Upper lobe of left lung (tissue), 6 donors: Measurements from ENCODE around the gene STIL. TPM values are rescaled to one million over a fixed set of nuclear protein-coding genes. Genes with fewer than 3 reads are reported as not detected.

Experiments
- ATAC-seq, 2 donors: fragments of 200-7000 bp; cut with Tn5 transposase; one replicate each; pipeline ENCODE4 v1.9.1; 2022; ENCODE audit warnings: mild to moderate bottlenecking in 2 of 2, moderate library complexity in 2 of 2; ENCODE audit not compliant: low FRiP score in 2 of 2
- DNase-seq, 2 donors: peaks; one replicate each; pipeline ENCODE4 v3.0.0-alpha.2; 2019 to 2020
- H3K27ac ChIP-seq, 4 donors: fragments of 200-600 bp; sonication (generic); one replicate each; pipeline ENCODE4 v1.5.1; 2016 to 2019
- H3K27me3 ChIP-seq, 4 donors: fragments of 200-600 bp; sonication (generic); one replicate each; pipeline ENCODE4 v1.5.1; 2017 to 2019
- H3K36me3 ChIP-seq, 4 donors: fragments of 200-600 bp; sonication (generic); one replicate each; pipeline ENCODE4 v1.5.1; 2016 to 2019
- H3K4me1 ChIP-seq, 4 donors: fragments of 200-600 bp; sonication (generic); one replicate each; pipeline ENCODE4 v1.5.1; 2018 to 2019
- H3K4me3 ChIP-seq, 4 donors: fragments of 200-600 bp; sonication (generic); one replicate each; pipeline ENCODE4 v1.5.1; 2017 to 2019; ENCODE audit warnings: mild to moderate bottlenecking in 2 of 4, moderate library complexity in 1 of 4
- H3K9me3 ChIP-seq, 4 donors: fragments of 200-600 bp; sonication (generic); one replicate each; pipeline ENCODE4 v1.5.1; 2018 to 2019
- EP300 ChIP-seq, 4 donors: sonication (generic); formaldehyde crosslinking; IDR thresholded peaks; one replicate each; pipeline ENCODE4 v1.5.1; 2017; ENCODE audit warnings: antibody characterized with exemption in 4 of 4, control low read depth in 2 of 4
- POLR2A ChIP-seq, 4 donors: fragments of 450-650 bp; IDR thresholded peaks; one replicate each; pipeline ENCODE4 v1.5.1; 2016 to 2017; ENCODE audit warnings: antibody characterized with exemption in 4 of 4, mild to moderate bottlenecking in 2 of 4
- POLR2AphosphoS5 ChIP-seq, 2 donors: sonication (generic); formaldehyde crosslinking; IDR thresholded peaks; one replicate each; pipeline ENCODE4 v1.5.1; 2017; ENCODE audit warnings: antibody characterized with exemption in 2 of 2
- WGBS, 2 donors: methylation state at CpG; one replicate each; pipeline ENCODE4 v1.1.5; 2017 to 2018; 5-methylcytosine and 5-hydroxymethylcytosine counted together
- total RNA-seq, 6 donors: library from RNA; depleted of rRNA in 4 of 6; stranded (reverse); fragments of >200 nt in 4 of 6; gene quantifications; one replicate each; pipeline versions ENCODE4 v1.1.0 to v1.2.1, GENCODE V29; 2016 to 2021
- TF ChIP-seq, protein P1 (sequence below), 6 experiments: fragments of 450-650 bp in 4 of 6; fragments of 200-600 bp in 2 of 6; sonication (generic) in 2 of 6; IDR thresholded peaks; one replicate each; pipeline ENCODE4 v1.5.1; 2016 to 2019; ENCODE audit warnings: antibody characterized with exemption in 6 of 6
- donor health status: DM: no; HTN: no; CAD: no; lungs with moderate emphysema.
- donor health status: DM: no; HTN: yes; CAD: no; lungs with severe emphysema.

STIL gene
- 1 to 10 TPM; 1.1 to 7.0 (median 2.9) TPM for total RNA-seq

DNA sequence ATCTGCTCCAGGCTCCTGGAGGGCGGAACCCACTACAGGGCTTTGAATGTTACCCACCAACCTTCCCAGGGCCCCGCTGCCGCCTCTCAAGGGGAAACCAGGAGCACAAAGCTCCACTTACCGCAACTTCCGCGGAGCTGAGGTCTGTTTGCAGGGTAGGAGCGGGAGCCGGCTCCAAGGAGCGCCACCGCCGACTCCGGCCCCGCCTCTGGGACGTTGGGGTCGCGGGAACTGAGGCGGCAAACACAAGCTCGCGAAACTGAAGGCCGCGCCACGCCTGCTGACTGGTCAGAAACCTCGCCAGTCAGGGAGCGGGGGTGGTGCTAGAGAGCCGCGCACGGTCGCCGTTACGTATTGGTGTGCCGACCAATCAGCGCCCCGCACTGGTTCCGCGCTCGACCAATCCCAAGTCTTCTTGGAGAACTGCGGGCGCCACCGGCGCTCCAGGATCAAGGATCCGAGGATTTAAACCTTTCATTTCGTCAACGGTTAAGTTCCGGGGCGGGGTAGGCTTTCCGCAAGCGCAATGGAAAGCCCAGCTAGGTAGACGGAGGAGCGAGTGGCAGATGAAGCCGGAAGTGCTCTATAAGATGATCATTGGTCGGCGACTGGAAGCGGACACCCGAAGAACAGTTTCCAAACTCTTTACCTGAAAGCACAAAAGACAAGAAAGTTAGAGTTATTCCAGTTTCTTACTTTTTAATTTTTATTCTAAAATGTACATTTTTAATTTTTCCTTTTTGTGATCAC lies at the start of gene STIL:
STIL (minus strand) TSS at position 233 of the 750 bp plus-strand sequence. CDS start 3,828 bp downstream, outside the sequence.
- ATAC-seq (peak; percentile 99 to 100), DNase-seq (peak; percentile 97 to 98)
- TF ChIP-seq, protein P1, sequence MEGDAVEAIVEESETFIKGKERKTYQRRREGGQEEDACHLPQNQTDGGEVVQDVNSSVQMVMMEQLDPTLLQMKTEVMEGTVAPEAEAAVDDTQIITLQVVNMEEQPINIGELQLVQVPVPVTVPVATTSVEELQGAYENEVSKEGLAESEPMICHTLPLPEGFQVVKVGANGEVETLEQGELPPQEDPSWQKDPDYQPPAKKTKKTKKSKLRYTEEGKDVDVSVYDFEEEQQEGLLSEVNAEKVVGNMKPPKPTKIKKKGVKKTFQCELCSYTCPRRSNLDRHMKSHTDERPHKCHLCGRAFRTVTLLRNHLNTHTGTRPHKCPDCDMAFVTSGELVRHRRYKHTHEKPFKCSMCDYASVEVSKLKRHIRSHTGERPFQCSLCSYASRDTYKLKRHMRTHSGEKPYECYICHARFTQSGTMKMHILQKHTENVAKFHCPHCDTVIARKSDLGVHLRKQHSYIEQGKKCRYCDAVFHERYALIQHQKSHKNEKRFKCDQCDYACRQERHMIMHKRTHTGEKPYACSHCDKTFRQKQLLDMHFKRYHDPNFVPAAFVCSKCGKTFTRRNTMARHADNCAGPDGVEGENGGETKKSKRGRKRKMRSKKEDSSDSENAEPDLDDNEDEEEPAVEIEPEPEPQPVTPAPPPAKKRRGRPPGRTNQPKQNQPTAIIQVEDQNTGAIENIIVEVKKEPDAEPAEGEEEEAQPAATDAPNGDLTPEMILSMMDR (IDR thresholded peaks at IDR 0.05) = peak in 2 of 6 experiments; percentile 23 to 27
- TF ChIP-seq POLR2AphosphoS5 (IDR thresholded peaks at IDR 0.05) (peak; percentile 61 to 84), POLR2A (IDR thresholded peaks at IDR 0.05) (peak in 2 of 4 donors; percentile 75 to 79), EP300 (IDR thresholded peaks at IDR 0.05) (peak in 1 of 4 donors; percentile 13)
- Histone ChIP-seq H3K27ac (peak within 1 kb of the TSS; percentile 78 to 86 (median 82)), H3K4me1 (peaks cover 6 to 15% (median 10%) of the 10 kb centered on the region in 4 donors), H3K4me3 (peak within 1 kb of the TSS; percentile 25 to 84 (median 78)), H3K9me3 (no peaks in the 10 kb centered on the region), H3K36me3 (no peaks in the 10 kb centered on the region), H3K27me3 (no peaks in the 10 kb centered on the region)
- 0% methylated on average over 23 to 35 of the region's 54 CpGs for WGBS, 2 donors

DNA sequence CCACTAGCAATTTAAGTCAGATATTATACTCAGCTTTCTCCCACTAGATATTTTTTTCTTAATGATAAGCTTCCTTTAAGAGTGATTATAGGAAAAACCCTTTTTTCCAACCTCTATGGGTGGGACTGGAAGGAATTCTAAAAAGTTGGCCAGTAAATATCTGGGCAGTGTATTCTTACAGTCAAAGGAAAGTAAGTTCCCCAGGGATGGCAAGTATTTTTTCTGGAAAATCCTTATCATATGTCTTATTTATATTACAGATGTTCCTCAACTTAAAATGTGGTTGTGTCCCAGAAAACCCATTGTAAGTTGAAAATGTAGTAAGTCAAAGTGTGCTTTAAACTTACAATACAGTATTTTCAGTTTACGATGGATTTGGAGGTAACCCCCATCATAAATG lies 48.9 kb upstream of the STIL start:
- TF ChIP-seq EP300 (IDR thresholded peaks at IDR 0.05) = no peak
- TF ChIP-seq, protein P1 (IDR thresholded peaks at IDR 0.05) = no peak
- no peak for TF ChIP-seq POLR2A (IDR thresholded peaks at IDR 0.05)
- no peak for TF ChIP-seq POLR2AphosphoS5 (IDR thresholded peaks at IDR 0.05)
- ATAC-seq (no peak), DNase-seq (no peak)
- 100% methylated on average over 1 of the region's 1 CpG for WGBS, 2 donors
- Histone ChIP-seq H3K36me3 (no peaks in the 10 kb centered on the region), H3K27me3 (no peaks in the 10 kb centered on the region), H3K9me3 (no peaks in the 10 kb centered on the region), H3K27ac (no peak overlapping the region), H3K4me1 (peaks cover 0 to 2% (median 0%) of the 10 kb centered on the region in 4 donors), H3K4me3 (no peak overlapping the region)

DNA sequence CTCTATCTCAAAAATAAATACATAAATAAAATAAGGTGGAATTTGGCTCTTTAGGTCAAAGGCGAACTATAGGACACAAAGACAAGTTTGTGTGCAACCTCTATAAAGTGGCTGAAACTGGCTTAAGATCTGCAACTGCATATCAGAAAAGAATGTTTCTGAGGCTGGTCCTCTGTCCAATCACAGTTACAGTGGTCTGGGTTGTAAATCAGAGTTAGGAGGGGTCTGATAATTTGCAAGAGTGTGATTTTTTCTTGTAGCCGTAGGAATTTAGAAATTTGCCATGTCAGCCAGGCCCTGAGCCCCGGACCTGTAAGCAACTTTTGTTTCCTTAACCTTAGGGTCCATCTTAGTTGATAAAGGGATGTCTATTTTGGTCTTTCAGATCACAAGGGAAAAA lies 47.4 kb upstream of the STIL start:
- H3K27me3 ChIP-seq = no peaks in the 10 kb centered on the region
- H3K9me3 ChIP-seq = no peaks in the 10 kb centered on the region
- WGBS, 2 donors = 91 to 92% methylated on average over 3 of the region's 3 CpGs
- DNase-seq = no peak
- no peak overlapping the region for H3K27ac ChIP-seq
- H3K4me1 ChIP-seq = peaks cover 0 to 2% (median 0%) of the 10 kb centered on the region in 4 donors
- H3K36me3 ChIP-seq = no peaks in the 10 kb centered on the region
- ATAC-seq = no peak
- no peak for TF ChIP-seq EP300 (IDR thresholded peaks at IDR 0.05)
- TF ChIP-seq POLR2AphosphoS5 (IDR thresholded peaks at IDR 0.05) = no peak
- no peak for TF ChIP-seq POLR2A (IDR thresholded peaks at IDR 0.05)
- TF ChIP-seq, protein P1 (IDR thresholded peaks at IDR 0.05) = no peak
- H3K4me3 ChIP-seq = no peak overlapping the region

DNA sequence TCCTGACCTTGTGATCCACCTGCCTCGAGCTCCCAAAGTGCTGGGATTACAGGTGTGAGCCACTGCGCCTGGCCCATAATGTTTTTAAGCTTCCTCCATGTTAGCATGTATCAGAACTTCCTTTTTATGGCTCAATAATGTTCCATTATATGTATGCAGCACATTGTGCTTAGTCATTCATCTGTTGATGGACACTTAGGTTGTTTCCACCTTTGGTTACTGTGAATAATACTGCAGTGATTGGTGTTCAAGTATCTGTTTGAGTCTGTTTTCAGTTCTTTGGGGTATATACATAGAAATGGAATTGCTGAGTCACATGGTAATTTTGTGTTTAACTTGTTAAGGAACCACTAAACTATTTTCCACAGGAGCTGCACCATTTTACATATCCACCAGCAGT lies 37.4 kb upstream of the STIL start:
- 92 to 100% methylated on average over 2 of the region's 2 CpGs for WGBS, 2 donors
- ATAC-seq = no peak
- H3K4me3 ChIP-seq = no peak overlapping the region
- H3K36me3 ChIP-seq = peaks cover 0 to 5% (median 1%) of the 10 kb centered on the region in 4 donors
- no peak for TF ChIP-seq POLR2A (IDR thresholded peaks at IDR 0.05)
- no peak for TF ChIP-seq POLR2AphosphoS5 (IDR thresholded peaks at IDR 0.05)
- TF ChIP-seq, protein P1 (IDR thresholded peaks at IDR 0.05) = no peak
- TF ChIP-seq EP300 (IDR thresholded peaks at IDR 0.05) = no peak
- H3K27ac ChIP-seq = no peak overlapping the region
- H3K4me1 ChIP-seq = no peaks in the 10 kb centered on the region
- no peaks in the 10 kb centered on the region for H3K9me3 ChIP-seq
- DNase-seq = no peak
- H3K27me3 ChIP-seq = no peaks in the 10 kb centered on the region
